GM13976 (cell line): ENCODE results near the gene SLC22A12.

Experiments
- DNase-seq: peaks from one replicate; pipeline ENCODE4 v3.0.0; 2012; ENCODE audit warnings: low spot score
- CTCF ChIP-seq: IDR thresholded peaks from 2 replicates; pipeline ENCODE4 v1.5.1; 2012; ENCODE audit warnings: borderline replicate concordance, mild to moderate bottlenecking; ENCODE audit not compliant: insufficient read depth; ENCODE audit errors: extremely low read depth, missing control alignments, control extremely low read depth
- in situ Hi-C: fragments of 300-500 bp; cut with MboI; formaldehyde crosslinking; loops from one replicate; pipeline ENCODE4 v1.12.0; 2022; ENCODE audit warnings: low sequenced_read_pairs, mixed read lengths, inconsistent platforms; ENCODE audit not compliant: unreplicated experiment

SLC22A12 gene

DNA sequence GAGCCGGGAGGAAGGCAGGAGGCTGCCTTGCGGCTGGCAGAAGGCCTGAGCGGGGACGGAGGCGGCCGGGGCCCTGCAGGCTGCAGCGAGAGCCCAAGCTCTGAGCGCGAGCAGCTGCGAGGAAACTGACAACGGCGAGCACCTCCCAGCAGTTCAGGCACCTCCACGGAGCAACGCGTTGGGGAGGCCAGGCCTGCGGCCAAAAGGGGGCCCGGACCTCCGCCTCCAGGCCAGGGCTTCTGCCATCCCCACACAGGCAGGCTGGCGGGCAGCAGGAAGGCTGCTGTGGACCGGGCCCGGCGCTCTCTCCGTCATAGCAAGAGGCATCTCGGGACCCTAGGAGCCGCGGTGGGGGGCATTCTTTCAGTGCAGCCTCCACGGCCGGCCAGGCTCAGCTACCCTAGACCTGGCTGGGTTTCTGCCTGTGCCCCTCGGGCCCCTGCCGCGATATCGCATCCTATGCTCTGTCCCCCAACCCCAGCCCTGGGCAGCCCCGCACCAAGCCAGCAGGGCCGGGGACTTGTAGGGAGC is 22.9 kb upstream of the SLC22A12 start:
- in situ Hi-C loops = loop anchor here (10.0 kb wide), 1 partner anchor 57 kb away; no protein-coding TSS in a partner anchor
- TF ChIP-seq CTCF = no peak
- no peak for DNase-seq

GRCh38 chr11:64568584-64569140 is 22.4 kb upstream of the SLC22A12 start:
- in situ Hi-C loops = loop anchor here (10.0 kb wide), 1 partner anchor 56 kb away; no protein-coding TSS in a partner anchor
- TF ChIP-seq CTCF = no peak
- DNase-seq = no peak

DNA sequence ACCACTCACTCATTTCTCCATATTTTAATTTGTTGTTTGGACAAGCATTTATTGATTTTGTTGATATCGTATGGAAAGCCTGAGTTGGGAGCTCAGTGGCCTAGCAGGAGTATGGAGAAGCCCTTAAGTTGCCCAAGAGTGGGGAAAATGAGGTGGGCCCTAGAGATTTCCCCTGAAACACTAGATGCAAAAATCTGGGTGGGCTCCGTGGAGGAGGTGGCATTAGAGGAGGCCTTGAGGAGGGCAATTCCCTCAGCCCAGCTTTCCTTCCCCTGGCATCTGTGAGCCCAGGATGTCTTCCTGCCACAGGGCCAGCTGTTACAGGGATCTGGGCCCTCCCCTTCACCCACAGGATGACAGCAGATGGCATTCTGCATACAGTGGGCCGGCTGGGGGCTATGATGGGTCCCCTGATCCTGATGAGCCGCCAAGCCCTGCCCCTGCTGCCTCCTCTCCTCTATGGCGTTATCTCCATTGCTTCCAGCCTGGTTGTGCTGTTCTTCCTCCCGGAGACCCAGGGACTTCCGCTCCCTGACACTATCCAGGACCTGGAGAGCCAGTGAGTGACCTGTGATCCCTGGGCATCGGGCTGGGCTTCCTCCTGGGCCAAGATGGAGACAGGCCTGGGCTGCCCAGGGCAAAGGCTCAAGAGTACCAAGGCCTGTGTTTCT is 21.6 kb upstream of the SLC22A12 start:
- no peak for TF ChIP-seq CTCF

GRCh38 chr11:64570341-64570740 is 20.7 kb upstream of the SLC22A12 start:
- TF ChIP-seq CTCF = no peak
- DNase-seq = no peak
- in situ Hi-C loops = no loop called here

More for the DNA sequence above, 21.6 kb upstream of the SLC22A12 start:
- no peak for DNase-seq
- in situ Hi-C loops = loop anchor here (10.0 kb wide), 1 partner anchor 55 kb away; no protein-coding TSS in a partner anchor

GRCh38 chr11:64571050-64571409 is 20.0 kb upstream of the SLC22A12 start:
- no peak for DNase-seq
- TF ChIP-seq CTCF = no peak
- in situ Hi-C loops = no loop called here

- TF ChIP-seq CTCF = no peak
- in situ Hi-C loops = no loop called here
- no peak for DNase-seq
Measured at GRCh38 chr11:64571410-64572091, 19.5 kb upstream of the SLC22A12 start.
